Colonic mucosa (tissue), 4 donors: ENCODE results near the gene NPLOC4. TPM values are rescaled to one million over a fixed set of nuclear protein-coding genes. Genes with fewer than 3 reads are reported as not detected.
"Not testable (repeated sequence)": the region's sequence is repeated elsewhere in the genome, so short reads cannot be mapped to it uniquely, and the experiment has no call there.

Experiments used
- DNase-seq: peaks from one replicate; pipeline ENCODE4 v3.0.0-alpha.2; 2020
- H3K27ac ChIP-seq: fragments of 200-600 bp; one replicate; pipeline ENCODE4 v1.8.0; 2021
- H3K27me3 ChIP-seq: fragments of 200-600 bp; one replicate; pipeline ENCODE4 v1.8.0; 2021
- H3K36me3 ChIP-seq: fragments of 200-600 bp; one replicate; pipeline ENCODE4 v1.8.0; 2021
- H3K4me1 ChIP-seq: fragments of 200-600 bp; one replicate; pipeline ENCODE4 v1.8.0; 2021; ENCODE audit warnings: mild to moderate bottlenecking
- H3K4me3 ChIP-seq: fragments of 200-600 bp; one replicate; pipeline ENCODE4 v1.8.0; 2021
- H3K9ac ChIP-seq, 2 donors: one replicate each; pipeline ENCODE4 v1.7.0; 2013; ENCODE audit warnings: control low read depth in 2 of 2, low read depth in 2 of 2, low read length in 2 of 2
- H3K9me3 ChIP-seq: fragments of 200-600 bp; one replicate; pipeline ENCODE4 v1.8.0; 2021
- CTCF ChIP-seq: fragments of 200-600 bp; IDR thresholded peaks from one replicate; pipeline ENCODE4 v1.8.0; 2022; ENCODE audit warnings: antibody characterized with exemption, mild to moderate bottlenecking
- intact Hi-C: fragments of 100-400 bp; cut with DNase I; formaldehyde crosslinking; loops from one replicate; pipeline ENCODE4 v1.14.1; 2022
- total RNA-seq, 2 donors: library from RNA; stranded (reverse); fragmentation: NEBNext Ultra II Directional in 1 of 2; extraction: Animal tissue kit (Norgen Biotek cat#: 25700) in 1 of 2; gene quantifications; one replicate each; pipeline ENCODE4 v1.2.1, GENCODE V29; 2021
- donor health status: healthy.
- donor health status: DM: no; HTN: no; CAD: no.
- donor health status: DM: no; HTN: no; CAD: no.

NPLOC4 gene
- total RNA-seq, 2 donors from 2014 or later = 69.8 to 74.1 TPM

GRCh38 chr17:81589612-81590011 is 47.3 kb downstream of the NPLOC4 start:
- TF ChIP-seq CTCF = no peak
- Histone ChIP-seq H3K36me3 (peaks cover 12% of the 10 kb centered on the region), H3K9me3 (no peaks in the 10 kb centered on the region), H3K4me1 (no peaks in the 10 kb centered on the region), H3K9ac (no peak overlapping the region), H3K27me3 (no peaks in the 10 kb centered on the region), H3K4me3 (no peak overlapping the region), H3K27ac (no peak overlapping the region)
- intact Hi-C loops = no loop called here
- no peak for DNase-seq

- Histone ChIP-seq H3K9me3 (no peaks in the 10 kb centered on the region), H3K36me3 (peaks cover 12% of the 10 kb centered on the region), H3K4me1 (no peaks in the 10 kb centered on the region), H3K27me3 (no peaks in the 10 kb centered on the region), H3K27ac (no peak overlapping the region), H3K4me3 (no peak overlapping the region), H3K9ac (no peak overlapping the region)
- no peak for DNase-seq
- intact Hi-C loops = no loop called here
- TF ChIP-seq CTCF = no peak
Observed at GRCh38 chr17:81586096-81586495, 50.8 kb downstream of the NPLOC4 start.

- H3K9ac ChIP-seq, H3K27ac ChIP-seq, H3K36me3 ChIP-seq, DNase-seq, intact Hi-C loops, H3K4me3 ChIP-seq, H3K9me3 ChIP-seq, H3K27me3 ChIP-seq, H3K4me1 ChIP-seq: not testable (repeated sequence)
Observed at GRCh38 chr17:81584771-81585170, 52.1 kb downstream of the NPLOC4 start.

GRCh38 chr17:81583589-81584342 is 53.1 kb downstream of the NPLOC4 start:
- intact Hi-C loops = no loop called here
- H3K9ac ChIP-seq = no peak overlapping the region
- H3K4me3 ChIP-seq = no peak overlapping the region
- H3K4me1 ChIP-seq = no peaks in the 10 kb centered on the region
- H3K27ac ChIP-seq = no peak overlapping the region
- no peak for DNase-seq
- H3K9me3 ChIP-seq = no peaks in the 10 kb centered on the region
- H3K36me3 ChIP-seq = peaks cover 7% of the 10 kb centered on the region
- TF ChIP-seq CTCF = no peak
- no peaks in the 10 kb centered on the region for H3K27me3 ChIP-seq

- Histone ChIP-seq H3K9me3 (no peaks in the 10 kb centered on the region), H3K4me1 (no peaks in the 10 kb centered on the region), H3K9ac (no peak overlapping the region), H3K4me3 (no peak overlapping the region), H3K36me3 (no peaks in the 10 kb centered on the region), H3K27me3 (no peaks in the 10 kb centered on the region), H3K27ac (no peak overlapping the region)
- no peak for DNase-seq
- no peak for TF ChIP-seq CTCF
- intact Hi-C loops = no loop called here
Observed at GRCh38 chr17:81582749-81583148, 54.2 kb downstream of the NPLOC4 start.

GRCh38 chr17:81582341-81582740 is 54.6 kb downstream of the NPLOC4 start:
- Histone ChIP-seq H3K4me3 (no peak overlapping the region), H3K27me3 (no peaks in the 10 kb centered on the region), H3K36me3 (no peaks in the 10 kb centered on the region), H3K9ac (no peak overlapping the region), H3K4me1 (no peaks in the 10 kb centered on the region), H3K9me3 (no peaks in the 10 kb centered on the region), H3K27ac (no peak overlapping the region)
- DNase-seq = no peak
- TF ChIP-seq CTCF = no peak
- intact Hi-C loops = no loop called here
